Glutamatergic neuron (in vitro differentiated cells): Measurements from ENCODE around the gene CTNND2. TPM values are rescaled to one million over a fixed set of nuclear protein-coding genes. Genes with fewer than 3 reads are reported as not detected.

Experiments
- DNase-seq: peaks from one replicate; pipeline ENCODE4 v3.0.0; 2022
- H3K27ac Mint-ChIP-seq: one replicate; pipeline ENCODE4 v1.8.0; 2020; ENCODE audit warnings: mild to moderate bottlenecking, mixed read lengths, inconsistent platforms; ENCODE audit not compliant: unreplicated experiment
- H3K27me3 Mint-ChIP-seq: one replicate; pipeline ENCODE4 v1.8.0; 2020; ENCODE audit warnings: mild to moderate bottlenecking, moderate library complexity, mixed read lengths, inconsistent platforms; ENCODE audit not compliant: unreplicated experiment
- H3K36me3 Mint-ChIP-seq: one replicate; pipeline ENCODE4 v1.8.0; 2020; ENCODE audit warnings: mild to moderate bottlenecking, mixed read lengths, inconsistent platforms; ENCODE audit not compliant: unreplicated experiment
- H3K4me1 Mint-ChIP-seq: one replicate; pipeline ENCODE4 v1.8.0; 2020; ENCODE audit warnings: mild to moderate bottlenecking, low read depth, mixed read lengths, inconsistent platforms; ENCODE audit not compliant: unreplicated experiment
- H3K4me3 Mint-ChIP-seq: one replicate; pipeline ENCODE4 v1.8.0; 2020; ENCODE audit warnings: mild to moderate bottlenecking, mixed read lengths, inconsistent platforms; ENCODE audit not compliant: unreplicated experiment
- H3K9me3 Mint-ChIP-seq: one replicate; pipeline ENCODE4 v1.8.0; 2020; ENCODE audit warnings: mild to moderate bottlenecking, moderate library complexity, mixed read lengths, inconsistent platforms; ENCODE audit not compliant: unreplicated experiment
- CTCF ChIP-seq: fragments of 200-600 bp; sonication (generic); IDR thresholded peaks from one replicate; pipeline ENCODE4 v1.5.0; 2021; ENCODE audit not compliant: partially characterized antibody, unreplicated experiment
- total RNA-seq: library from RNA; stranded (reverse); fragmentation: NEBNext Ultra II Directional; extraction: Animal tissue kit (Norgen Biotek cat#: 25700); gene quantifications from one replicate; pipeline ENCODE4 v1.2.1, GENCODE V29; 2021; ENCODE audit not compliant: unreplicated experiment

Gene CTNND2
- total RNA-seq, 1 donor from 2014 or later, result 134 TPM

DNA sequence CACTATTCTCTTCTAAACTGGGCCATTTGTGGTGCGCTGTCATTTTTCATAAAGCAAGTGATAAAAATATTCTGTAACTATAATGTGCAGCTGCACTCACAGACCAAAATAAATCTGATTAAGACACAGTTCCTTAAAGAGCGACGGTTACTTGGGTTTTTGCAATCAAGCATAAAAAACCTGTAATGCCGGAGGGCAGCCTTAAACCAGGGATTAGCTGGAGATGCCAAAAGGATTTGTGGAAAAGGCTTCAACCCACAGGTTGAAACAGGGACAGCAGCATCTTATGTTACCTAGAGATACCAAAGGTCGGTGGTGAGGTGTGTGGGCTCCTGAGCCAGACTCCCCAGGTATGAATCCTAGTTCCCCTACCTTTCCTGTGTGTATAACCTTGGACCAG is 49.3 kb downstream of the CTNND2 start:
- H3K36me3 Mint-ChIP-seq, result no peaks in the 10 kb centered on the region
- H3K4me1 Mint-ChIP-seq, result peaks cover 4% of the 10 kb centered on the region
- no peak overlapping the region for H3K27ac Mint-ChIP-seq
- no peaks in the 10 kb centered on the region for H3K9me3 Mint-ChIP-seq
- no peak for DNase-seq
- H3K4me3 Mint-ChIP-seq, result no peak overlapping the region
- H3K27me3 Mint-ChIP-seq, result no peaks in the 10 kb centered on the region
- no peak for TF ChIP-seq CTCF

- Mint-ChIP-seq H3K9me3 (no peaks in the 10 kb centered on the region), H3K36me3 (no peaks in the 10 kb centered on the region), H3K4me1 (no peaks in the 10 kb centered on the region), H3K27me3 (no peaks in the 10 kb centered on the region), H3K27ac (no peak overlapping the region), H3K4me3 (no peak overlapping the region)
- TF ChIP-seq CTCF, result no peak
- DNase-seq, result no peak
Measured at GRCh38 chr5:11853796-11854195, 50.5 kb downstream of the CTNND2 start.

- H3K27me3 Mint-ChIP-seq, result no peaks in the 10 kb centered on the region
- no peaks in the 10 kb centered on the region for H3K9me3 Mint-ChIP-seq
- no peak overlapping the region for H3K4me3 Mint-ChIP-seq
- TF ChIP-seq CTCF, result no peak
- H3K27ac Mint-ChIP-seq, result no peak overlapping the region
- peaks cover 1% of the 10 kb centered on the region for H3K4me1 Mint-ChIP-seq
- no peaks in the 10 kb centered on the region for H3K36me3 Mint-ChIP-seq
- DNase-seq, result no peak
Measured at GRCh38 chr5:11853140-11853539, 51.1 kb downstream of the CTNND2 start.

- no peak for TF ChIP-seq CTCF
- H3K4me3 Mint-ChIP-seq, result no peak overlapping the region
- no peak for DNase-seq
- H3K27ac Mint-ChIP-seq, result no peak overlapping the region
- no peaks in the 10 kb centered on the region for H3K27me3 Mint-ChIP-seq
- H3K9me3 Mint-ChIP-seq, result no peaks in the 10 kb centered on the region
- H3K4me1 Mint-ChIP-seq, result peaks cover 1% of the 10 kb centered on the region
- H3K36me3 Mint-ChIP-seq, result no peaks in the 10 kb centered on the region
Measured at GRCh38 chr5:11852717-11853087, 51.5 kb downstream of the CTNND2 start.

DNA sequence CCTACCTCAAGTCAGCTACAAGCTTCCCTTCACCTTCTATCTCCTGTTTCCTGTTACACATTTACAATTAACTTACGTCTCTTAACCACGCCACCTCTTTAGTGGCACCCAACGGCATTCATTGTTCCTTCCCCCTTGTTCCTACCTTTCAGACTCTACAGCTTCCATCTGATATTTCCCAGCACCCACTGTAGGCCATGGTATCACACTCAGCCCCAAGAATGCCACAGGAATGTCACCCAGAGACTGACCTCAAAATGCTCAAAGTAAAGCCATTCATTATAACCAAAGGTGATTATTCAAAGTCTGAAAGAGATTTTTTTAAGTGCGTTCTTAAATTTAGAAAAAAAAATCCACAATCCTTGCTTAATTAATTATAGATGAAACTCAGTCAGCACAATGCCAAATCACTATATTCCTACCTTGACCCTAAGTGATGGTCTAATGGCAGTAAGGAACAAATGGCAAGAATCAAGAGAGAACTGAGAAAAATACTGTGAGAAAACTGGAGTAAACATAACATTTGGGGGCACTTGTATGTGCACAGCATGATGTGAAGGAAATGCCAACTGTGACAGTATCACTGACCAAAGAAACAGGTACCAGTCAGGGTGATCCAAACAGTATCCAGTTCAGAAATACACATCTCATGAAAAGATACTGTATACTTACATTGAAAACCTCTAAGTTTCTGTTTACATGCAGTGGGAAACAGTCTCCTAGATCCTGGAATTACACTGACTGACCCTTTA is 52.1 kb downstream of the CTNND2 start:
- Mint-ChIP-seq H3K4me1 (peaks cover 1% of the 10 kb centered on the region), H3K27me3 (no peaks in the 10 kb centered on the region), H3K36me3 (no peaks in the 10 kb centered on the region), H3K27ac (no peak overlapping the region), H3K4me3 (no peak overlapping the region), H3K9me3 (no peaks in the 10 kb centered on the region)
- no peak for DNase-seq
- no peak for TF ChIP-seq CTCF
